Measurements from ENCODE around the gene AIFM1.
"Not testable (repeated sequence)": the region's sequence is repeated elsewhere in the genome, so short reads cannot be mapped to it uniquely, and the experiment has no call there.

AIFM1 gene

DNA sequence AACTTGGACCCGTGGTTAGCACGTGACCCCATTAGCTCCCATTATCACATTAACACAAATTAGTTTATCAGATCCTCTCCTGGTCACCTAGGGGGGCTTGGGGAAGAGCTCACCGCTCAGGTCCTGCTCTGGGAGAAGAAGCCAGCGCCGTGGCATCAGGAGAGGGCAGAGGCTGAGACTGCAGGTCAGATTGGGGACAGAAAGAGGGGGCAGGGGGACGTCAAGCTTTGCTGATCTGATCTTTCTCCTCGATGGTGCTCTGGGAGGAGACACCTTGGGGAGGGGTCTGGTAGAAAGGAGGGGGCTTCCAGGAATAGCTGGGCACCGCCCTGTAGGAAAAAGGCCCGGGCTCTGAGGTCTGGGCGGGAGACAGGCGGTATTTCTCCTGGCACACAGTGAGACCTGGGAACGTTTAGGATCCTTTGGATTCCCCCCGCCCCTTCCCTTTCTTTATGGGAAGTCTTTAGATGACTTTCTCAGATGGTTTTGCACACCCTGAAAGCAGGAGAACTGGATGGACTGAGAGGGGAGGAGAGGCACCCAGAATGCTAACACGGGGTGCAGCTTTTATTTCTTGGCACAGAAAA lies 46.2 kb downstream of the AIFM1 start:
- H3K27ac ChIP-seq: no peak overlapping the region
- TF ChIP-seq, protein P1, sequence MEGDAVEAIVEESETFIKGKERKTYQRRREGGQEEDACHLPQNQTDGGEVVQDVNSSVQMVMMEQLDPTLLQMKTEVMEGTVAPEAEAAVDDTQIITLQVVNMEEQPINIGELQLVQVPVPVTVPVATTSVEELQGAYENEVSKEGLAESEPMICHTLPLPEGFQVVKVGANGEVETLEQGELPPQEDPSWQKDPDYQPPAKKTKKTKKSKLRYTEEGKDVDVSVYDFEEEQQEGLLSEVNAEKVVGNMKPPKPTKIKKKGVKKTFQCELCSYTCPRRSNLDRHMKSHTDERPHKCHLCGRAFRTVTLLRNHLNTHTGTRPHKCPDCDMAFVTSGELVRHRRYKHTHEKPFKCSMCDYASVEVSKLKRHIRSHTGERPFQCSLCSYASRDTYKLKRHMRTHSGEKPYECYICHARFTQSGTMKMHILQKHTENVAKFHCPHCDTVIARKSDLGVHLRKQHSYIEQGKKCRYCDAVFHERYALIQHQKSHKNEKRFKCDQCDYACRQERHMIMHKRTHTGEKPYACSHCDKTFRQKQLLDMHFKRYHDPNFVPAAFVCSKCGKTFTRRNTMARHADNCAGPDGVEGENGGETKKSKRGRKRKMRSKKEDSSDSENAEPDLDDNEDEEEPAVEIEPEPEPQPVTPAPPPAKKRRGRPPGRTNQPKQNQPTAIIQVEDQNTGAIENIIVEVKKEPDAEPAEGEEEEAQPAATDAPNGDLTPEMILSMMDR (conservative IDR thresholded peaks at IDR 0.05): no peak

DNA sequence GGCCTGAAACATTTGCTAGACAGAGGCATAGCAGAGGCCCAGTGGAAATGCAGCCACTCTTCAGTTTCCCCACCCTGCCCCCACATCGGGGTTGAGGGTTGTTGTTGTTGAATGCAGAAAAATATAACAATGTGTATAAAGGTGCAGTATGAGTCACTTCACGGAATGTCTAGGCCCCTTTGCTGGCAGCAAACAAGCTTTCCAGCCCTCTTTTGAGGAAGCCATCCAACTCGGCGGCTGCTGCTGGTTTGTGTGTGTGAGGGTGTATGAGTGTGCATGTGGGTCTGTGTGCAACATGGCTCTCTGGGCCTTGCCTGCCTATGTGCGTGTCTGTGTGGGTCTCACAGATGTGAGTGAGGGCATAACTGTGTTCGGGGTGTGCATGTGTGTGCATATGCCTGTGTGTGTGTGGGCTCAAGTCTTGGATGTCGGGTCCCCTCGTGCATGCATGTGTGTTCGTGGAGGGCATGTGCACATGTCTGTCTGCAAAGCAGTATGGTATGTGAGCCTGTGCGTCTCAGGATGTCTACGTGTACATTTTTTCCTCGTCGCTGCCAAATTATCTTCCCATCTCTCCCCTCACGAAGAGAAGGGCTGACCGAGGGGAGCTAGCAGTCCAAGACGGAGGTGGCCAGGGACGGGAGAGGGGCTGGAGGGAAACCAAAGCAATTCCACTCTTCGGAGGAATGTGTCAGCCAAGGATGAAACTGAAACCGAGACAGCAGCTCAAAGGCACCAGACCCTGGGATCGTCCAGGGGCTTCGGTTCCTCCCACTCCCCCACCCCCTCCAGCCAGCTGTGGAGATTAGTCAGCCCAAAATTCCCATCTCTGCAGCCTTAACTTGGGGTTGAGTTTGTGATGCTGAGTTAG lies 47.0 kb downstream of the AIFM1 start:
- TF ChIP-seq, protein P1 (conservative IDR thresholded peaks at IDR 0.05): no peak
- no peak overlapping the region for H3K27ac ChIP-seq

DNA sequence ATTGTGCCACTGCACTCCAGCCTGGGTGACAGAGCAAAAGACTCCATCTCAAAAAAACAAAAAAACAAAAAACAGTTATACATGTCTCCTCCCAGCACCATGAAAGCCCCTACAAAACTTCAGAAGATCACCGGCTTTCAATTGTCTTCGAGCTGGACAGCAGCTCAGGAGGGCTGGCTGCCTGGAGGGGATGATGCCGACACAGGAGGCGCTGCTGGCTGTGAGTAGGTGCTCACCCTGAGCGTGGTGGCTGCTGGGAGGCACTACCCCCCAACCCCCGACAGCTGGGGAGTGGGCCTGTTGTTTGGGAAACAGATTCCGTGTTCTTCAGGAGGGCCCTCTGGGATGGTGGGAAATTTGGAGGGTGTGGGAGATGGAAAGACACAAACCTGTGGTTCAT lies 48.5 kb downstream of the AIFM1 start:
- H3K27ac ChIP-seq: no peak overlapping the region
- TF ChIP-seq, protein P1 (conservative IDR thresholded peaks at IDR 0.05): no peak

DNA sequence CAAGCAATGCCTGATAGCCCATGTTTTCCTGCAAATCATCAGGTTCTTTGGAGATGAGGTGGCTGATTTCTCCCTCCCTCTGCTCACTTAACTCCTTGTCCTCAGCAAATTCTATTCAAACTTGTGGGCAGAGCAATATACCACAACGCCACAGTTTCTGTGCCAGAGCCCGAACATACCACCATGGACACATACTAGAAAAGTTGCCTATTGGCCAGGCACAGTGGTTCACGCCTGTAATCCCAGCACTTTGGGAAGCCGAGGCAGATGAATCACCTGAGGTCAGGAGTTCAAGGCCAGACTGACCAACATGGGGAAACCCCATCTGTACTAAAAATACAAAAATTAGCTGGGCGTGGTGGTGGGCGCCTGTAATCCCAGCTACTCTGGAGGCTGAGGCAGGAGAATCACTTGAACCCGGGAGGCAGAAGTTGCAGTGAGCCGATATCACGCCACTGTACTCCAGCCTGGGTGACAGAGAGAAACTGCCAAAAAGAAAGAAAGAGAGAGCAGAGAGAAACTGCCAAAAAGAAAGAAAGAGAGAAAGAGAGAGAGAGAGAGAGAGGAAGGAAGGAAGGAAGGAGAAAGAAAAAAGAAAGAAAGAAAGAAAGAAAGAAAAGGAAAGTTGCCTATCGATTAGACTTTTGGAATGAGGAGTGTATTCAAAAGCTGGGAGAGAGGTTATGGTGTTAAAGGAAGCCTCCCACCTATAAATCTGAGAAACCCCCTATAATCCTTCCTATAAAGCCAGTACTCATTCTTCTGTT lies 50.3 kb downstream of the AIFM1 start:
- not testable (repeated sequence) for H3K27ac ChIP-seq

DNA sequence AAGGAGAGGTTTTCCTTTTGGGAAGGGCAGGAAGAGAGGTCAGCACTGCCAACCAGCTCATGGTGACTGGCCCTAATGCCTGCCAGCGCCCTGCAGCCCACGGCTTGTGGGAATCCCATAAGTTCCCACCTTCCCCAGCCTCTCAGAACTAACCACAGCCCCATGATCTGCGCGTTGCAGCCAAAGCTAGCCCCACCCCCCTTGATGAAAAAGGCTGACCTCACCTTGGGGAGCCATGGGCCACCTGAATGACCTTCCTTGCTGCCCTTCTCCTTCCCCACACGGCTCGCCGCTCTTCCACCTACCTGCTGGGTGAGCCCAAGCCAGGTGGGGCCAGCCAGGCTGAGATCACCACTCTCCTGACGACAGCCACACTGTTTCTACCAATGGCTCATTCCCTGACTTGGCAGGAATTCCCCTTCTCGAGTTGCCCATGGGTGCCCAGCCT lies 51.5 kb downstream of the AIFM1 start:
- TF ChIP-seq, protein P1 (conservative IDR thresholded peaks at IDR 0.05): no peak
- H3K27ac ChIP-seq: no peak overlapping the region

DNA sequence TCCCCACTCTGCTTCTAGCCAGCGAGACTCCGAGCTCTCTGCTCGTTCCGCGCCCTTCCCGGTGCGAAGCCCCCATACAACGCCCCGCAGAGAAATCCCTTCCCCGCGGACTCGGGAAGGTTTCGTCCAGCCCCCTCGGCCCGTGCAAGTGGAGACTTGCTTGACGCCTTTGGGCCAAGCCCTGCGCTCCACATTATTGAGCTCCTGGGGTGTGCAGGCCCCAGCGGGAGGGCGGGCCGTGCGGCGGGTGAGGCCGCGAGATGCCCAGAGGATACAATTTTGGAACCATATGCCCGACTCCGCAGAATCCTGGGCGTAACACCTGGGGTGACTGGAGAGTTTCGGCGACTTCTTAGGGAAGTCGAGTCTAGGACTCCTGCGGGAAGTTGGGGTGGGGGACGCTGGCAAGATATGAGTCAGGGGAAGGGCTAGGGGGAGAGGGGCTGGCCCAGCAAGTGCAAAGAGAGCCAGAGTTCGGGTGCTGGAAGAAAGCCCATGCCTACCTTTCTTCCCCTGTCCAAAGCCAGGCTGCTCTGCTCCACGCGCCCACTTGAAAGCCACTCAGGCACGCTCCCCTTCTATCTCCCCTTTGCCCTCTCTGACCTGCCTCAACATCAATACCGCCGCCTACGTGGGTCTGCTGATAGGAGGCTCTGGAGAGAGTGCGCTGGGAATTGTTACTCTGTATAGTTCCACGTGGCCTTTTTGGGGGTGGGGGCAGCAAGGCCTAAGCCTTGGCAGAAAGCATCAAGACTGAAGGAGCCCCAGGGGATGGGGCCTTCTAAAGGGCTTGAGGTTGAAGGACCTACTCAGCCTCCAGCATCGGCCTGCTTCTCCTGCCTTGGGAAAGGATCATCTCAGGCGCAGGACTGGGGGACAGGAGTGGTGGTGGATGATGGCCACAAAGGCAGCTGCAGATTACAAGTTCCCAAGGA lies 54.2 kb downstream of the AIFM1 start:
- TF ChIP-seq, protein P1 (conservative IDR thresholded peaks at IDR 0.05): no peak
- H3K27ac ChIP-seq: no peak overlapping the region
